GM12872 (cell line): ENCODE results near the gene ACP7.
A peak's percentile ranks its signal among the peaks of the same experiment; 100 is the strongest.

Source experiments
- CTCF ChIP-seq: IDR thresholded peaks from 3 replicates; pipeline ENCODE4 v1.5.1; 2011; ENCODE audit warnings: low read depth, mild to moderate bottlenecking, low read length, moderate library complexity; ENCODE audit not compliant: insufficient read depth

The ACP7 gene

GRCh38 chr19:39100500-39101166 is 16.5 kb downstream of the ACP7 start:
- TF ChIP-seq CTCF, result no peak

GRCh38 chr19:39103151-39103550 is 19.0 kb downstream of the ACP7 start:
- no peak for TF ChIP-seq CTCF

GRCh38 chr19:39104186-39104596 is 20.0 kb downstream of the ACP7 start:
- no peak for TF ChIP-seq CTCF

- no peak for TF ChIP-seq CTCF
These were observed 22.0 kb downstream of the ACP7 start for GRCh38 chr19:39106194-39106593.

- TF ChIP-seq CTCF, result no peak
These were observed 25.5 kb downstream of the ACP7 start for GRCh38 chr19:39109641-39110040.

GRCh38 chr19:39110263-39110967 is 26.2 kb downstream of the ACP7 start:
- peak; percentile 96 for TF ChIP-seq CTCF

- no peak for TF ChIP-seq CTCF
These were observed 27.5 kb downstream of the ACP7 start for GRCh38 chr19:39111593-39112199.
